ENCODE results near the gene TSNAXIP1. TPM values are rescaled to one million over a fixed set of nuclear protein-coding genes. Genes with fewer than 3 reads are reported as not detected.

Gene TSNAXIP1
- total RNA-seq, 1 experiment from 2014 or later: 1.9 TPM

DNA sequence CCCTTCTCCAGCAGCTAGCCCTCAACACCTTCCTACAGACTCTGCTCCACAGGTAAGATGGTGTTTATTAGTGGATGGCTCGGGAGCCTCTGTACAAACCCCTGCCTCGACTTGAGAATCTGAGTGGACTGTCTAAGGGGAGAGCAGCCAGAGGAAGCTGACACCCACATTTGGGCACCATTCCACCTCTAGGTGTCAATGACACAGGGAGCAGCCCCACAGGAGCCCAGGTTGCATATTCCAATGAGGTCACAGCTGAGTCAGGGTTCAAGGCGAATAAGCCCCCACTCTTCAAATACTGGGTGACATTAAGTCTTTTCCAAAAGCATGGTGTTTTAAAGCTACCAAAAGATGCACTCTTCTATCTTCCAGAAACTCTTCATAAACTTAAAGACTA is 32.2 kb upstream of the TSNAXIP1 start:
- H4K20me1 ChIP-seq (ENCODE audit: insufficient read depth): peaks cover 7% of the 10 kb centered on the region; the same call in 1 of the 2 replicates
- no peak for DNase-seq
- H3K27ac ChIP-seq: no peak overlapping the region
- H3K9me3 ChIP-seq (ENCODE audit: insufficient read depth, low read depth): no peaks in the 10 kb centered on the region
- H3K4me1 ChIP-seq (replicated peaks; ENCODE audit: insufficient read depth): no peaks in the 10 kb centered on the region
- POLR2A ChIA-PET (ENCODE audit: unreplicated experiment): no interaction called here
- H3K4me2 ChIP-seq: no peak overlapping the region
- no peak overlapping the region for H3K4me3 ChIP-seq
- no TSS peak for BruUV-seq (replicated peaks)
- intact Hi-C loops (cut with micrococcal nuclease; ENCODE audit: unreplicated experiment): no loop called here
- no peaks in the 10 kb centered on the region for H3K27me3 ChIP-seq (ENCODE audit: insufficient read depth, low read depth)
- TF ChIP-seq EZH2 (IDR thresholded peaks at IDR 0.05; ENCODE audit: low read depth): no peak
- TF ChIP-seq, protein P1, sequence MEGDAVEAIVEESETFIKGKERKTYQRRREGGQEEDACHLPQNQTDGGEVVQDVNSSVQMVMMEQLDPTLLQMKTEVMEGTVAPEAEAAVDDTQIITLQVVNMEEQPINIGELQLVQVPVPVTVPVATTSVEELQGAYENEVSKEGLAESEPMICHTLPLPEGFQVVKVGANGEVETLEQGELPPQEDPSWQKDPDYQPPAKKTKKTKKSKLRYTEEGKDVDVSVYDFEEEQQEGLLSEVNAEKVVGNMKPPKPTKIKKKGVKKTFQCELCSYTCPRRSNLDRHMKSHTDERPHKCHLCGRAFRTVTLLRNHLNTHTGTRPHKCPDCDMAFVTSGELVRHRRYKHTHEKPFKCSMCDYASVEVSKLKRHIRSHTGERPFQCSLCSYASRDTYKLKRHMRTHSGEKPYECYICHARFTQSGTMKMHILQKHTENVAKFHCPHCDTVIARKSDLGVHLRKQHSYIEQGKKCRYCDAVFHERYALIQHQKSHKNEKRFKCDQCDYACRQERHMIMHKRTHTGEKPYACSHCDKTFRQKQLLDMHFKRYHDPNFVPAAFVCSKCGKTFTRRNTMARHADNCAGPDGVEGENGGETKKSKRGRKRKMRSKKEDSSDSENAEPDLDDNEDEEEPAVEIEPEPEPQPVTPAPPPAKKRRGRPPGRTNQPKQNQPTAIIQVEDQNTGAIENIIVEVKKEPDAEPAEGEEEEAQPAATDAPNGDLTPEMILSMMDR (conservative IDR thresholded peaks at IDR 0.05): no peak
- no peak overlapping the region for H2AFZ ChIP-seq
- no peaks in the 10 kb centered on the region for H3F3A ChIP-seq (ENCODE audit: insufficient read depth, low read depth)
- peaks cover 4% of the 10 kb centered on the region; the same call in 1 of the 2 replicates for H3K79me2 ChIP-seq (ENCODE audit: low read depth)
- CTCF ChIA-PET: no interaction called here
- H3K36me3 ChIP-seq (ENCODE audit: low read depth): no peaks in the 10 kb centered on the region
- H3K9me2 ChIP-seq (ENCODE audit: insufficient read depth): no peaks in the 10 kb centered on the region

- intact Hi-C loops (cut with micrococcal nuclease; ENCODE audit: unreplicated experiment): no loop called here
- no peak overlapping the region for H2AFZ ChIP-seq
- no TSS peak for BruUV-seq (replicated peaks)
- H3K9me3 ChIP-seq (ENCODE audit: insufficient read depth, low read depth): no peaks in the 10 kb centered on the region
- peaks cover 4% of the 10 kb centered on the region; the same call in 1 of the 2 replicates for H3K79me2 ChIP-seq (ENCODE audit: low read depth)
- H3F3A ChIP-seq (ENCODE audit: insufficient read depth, low read depth): no peaks in the 10 kb centered on the region
- H3K27ac ChIP-seq: no peak overlapping the region
- no peak overlapping the region for H3K4me3 ChIP-seq
- ChIA-PET CTCF (no interaction called here), POLR2A (ENCODE audit: unreplicated experiment) (no interaction called here)
- peaks cover 7% of the 10 kb centered on the region; the same call in 1 of the 2 replicates for H4K20me1 ChIP-seq (ENCODE audit: insufficient read depth)
- H3K4me2 ChIP-seq: no peak overlapping the region
- H3K9me2 ChIP-seq (ENCODE audit: insufficient read depth): no peaks in the 10 kb centered on the region
- H3K4me1 ChIP-seq (replicated peaks; ENCODE audit: insufficient read depth): no peaks in the 10 kb centered on the region
- no peaks in the 10 kb centered on the region for H3K27me3 ChIP-seq (ENCODE audit: insufficient read depth, low read depth)
- DNase-seq: no peak
- no peak for TF ChIP-seq EZH2 (IDR thresholded peaks at IDR 0.05; ENCODE audit: low read depth)
- TF ChIP-seq, protein P1 (conservative IDR thresholded peaks at IDR 0.05): no peak
- no peaks in the 10 kb centered on the region for H3K36me3 ChIP-seq (ENCODE audit: low read depth)
Measured at GRCh38 chr16:67775273-67775672, 31.4 kb upstream of the TSNAXIP1 start.

- Histone ChIP-seq H3K36me3 (ENCODE audit: low read depth) (no peaks in the 10 kb centered on the region), H3K4me3 (no peak overlapping the region), H3K9me3 (ENCODE audit: insufficient read depth, low read depth) (no peaks in the 10 kb centered on the region), H4K20me1 (ENCODE audit: insufficient read depth) (peaks cover 7% of the 10 kb centered on the region), H3F3A (ENCODE audit: insufficient read depth, low read depth) (no peaks in the 10 kb centered on the region), H3K27ac (no peak overlapping the region), H3K27me3 (ENCODE audit: insufficient read depth, low read depth) (no peaks in the 10 kb centered on the region), H3K4me2 (no peak overlapping the region), H3K79me2 (ENCODE audit: low read depth) (peaks cover 6% of the 10 kb centered on the region; the same call in 1 of the 2 replicates), H2AFZ (no peak overlapping the region), H3K4me1 (replicated peaks; ENCODE audit: insufficient read depth) (no peaks in the 10 kb centered on the region), H3K9me2 (ENCODE audit: insufficient read depth) (no peaks in the 10 kb centered on the region)
- intact Hi-C loops (cut with micrococcal nuclease; ENCODE audit: unreplicated experiment): no loop called here
- ChIA-PET POLR2A (ENCODE audit: unreplicated experiment) (no interaction called here), CTCF (interaction anchor here (0.5 kb wide), 1 partner anchor 87 kb away, joined by 3 read pairs; no protein-coding TSS in a partner anchor)
- no TSS peak for BruUV-seq (replicated peaks)
- no peak for TF ChIP-seq EZH2 (IDR thresholded peaks at IDR 0.05; ENCODE audit: low read depth)
- TF ChIP-seq, protein P1 (conservative IDR thresholded peaks at IDR 0.05): no peak
- DNase-seq: no peak
Measured at GRCh38 chr16:67779256-67780014, 27.3 kb upstream of the TSNAXIP1 start.
